Thyroid gland (tissue), 4 donors: ENCODE results near the gene NTN1. TPM values are rescaled to one million over a fixed set of nuclear protein-coding genes. Genes with fewer than 3 reads are reported as not detected.

Experiments used
- DNase-seq, 2 donors: peaks; one replicate each; pipeline ENCODE4 v3.0.0-alpha.2; 2019
- H3K27ac ChIP-seq, 3 donors: fragments of 200-600 bp; sonication (generic); 1 replicate in 2 of 3; 2 replicates in 1 of 3; pipeline ENCODE4 v1.5.1; 2016 to 2019; ENCODE audit warnings: mild to moderate bottlenecking in 1 of 3, moderate library complexity in 1 of 3
- H3K27me3 ChIP-seq: fragments of 200-600 bp; sonication (generic); one replicate; pipeline ENCODE4 v1.5.1; 2019
- H3K36me3 ChIP-seq, 2 donors: fragments of 200-600 bp; sonication (generic); one replicate each; pipeline ENCODE4 v1.5.1; 2016 to 2019
- H3K4me1 ChIP-seq, 2 donors: fragments of 200-600 bp; sonication (generic); one replicate each; pipeline ENCODE4 v1.5.1; 2017 to 2019
- H3K4me3 ChIP-seq, 3 donors: fragments of 200-600 bp; sonication (generic); replicated peaks in 1 of 3; 1 replicate in 2 of 3; 2 replicates in 1 of 3; pipeline ENCODE4 v1.5.1; 2016; ENCODE audit warnings: mild to moderate bottlenecking in 1 of 3
- H3K9me3 ChIP-seq: fragments of 200-600 bp; sonication (generic); one replicate; pipeline ENCODE4 v1.5.1; 2017
- POLR2A ChIP-seq, 2 donors: fragments of 450-650 bp; IDR thresholded peaks; one replicate each; pipeline ENCODE4 v1.6.1; 2017; ENCODE audit warnings: antibody characterized with exemption in 2 of 2, mild to moderate bottlenecking in 2 of 2, moderate library complexity in 1 of 2
- WGBS, 2 donors: methylation state at CpG; one replicate each; pipeline ENCODE4 v1.1.5; 2017; 5-methylcytosine and 5-hydroxymethylcytosine counted together
- intact Hi-C: fragments of 100-400 bp; cut with DNase I; formaldehyde crosslinking; loops from one replicate; pipeline ENCODE4 v1.15.1; 2023
- total RNA-seq, 4 donors: library from RNA; depleted of rRNA; stranded (reverse); fragments of >200 nt; gene quantifications; one replicate each; pipeline ENCODE4 v1.2.3, GENCODE V29; 2016
- TF ChIP-seq, protein P1 (sequence below), 6 experiments: fragments of 200-600 bp in 3 of 6; fragments of 450-650 bp in 3 of 6; sonication (generic) in 3 of 6; IDR thresholded peaks; one replicate each; pipeline ENCODE4 v1.5.1; 2016 to 2019; ENCODE audit warnings: antibody characterized with exemption in 6 of 6, mild to moderate bottlenecking in 2 of 6, inconsistent platforms in 1 of 6, moderate library complexity in 1 of 6

NTN1 gene
- total RNA-seq, 4 donors from 2014 or later = 4.1 to 9.2 (median 7.1) TPM

DNA sequence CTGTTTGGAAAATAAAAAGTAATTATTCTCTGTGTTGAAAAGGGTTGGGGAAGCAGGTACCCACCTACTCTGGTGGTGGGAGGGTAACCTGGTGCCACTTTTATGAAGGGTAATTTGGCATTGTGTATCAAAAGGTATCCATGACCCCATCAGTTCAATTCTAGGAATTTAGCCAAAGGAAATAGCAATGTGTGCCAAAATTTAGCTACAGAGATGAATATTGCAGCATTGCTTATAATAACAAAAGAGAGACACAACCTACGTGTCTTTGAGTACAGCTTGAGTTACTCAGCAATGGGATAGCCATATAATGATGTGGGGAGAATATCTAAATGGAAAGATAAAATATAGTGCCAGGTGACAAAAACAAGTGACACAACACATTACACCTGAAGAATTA lies 170.7 kb downstream of the NTN1 start:
- H3K27ac ChIP-seq = no peak overlapping the region
- TF ChIP-seq, protein P1, sequence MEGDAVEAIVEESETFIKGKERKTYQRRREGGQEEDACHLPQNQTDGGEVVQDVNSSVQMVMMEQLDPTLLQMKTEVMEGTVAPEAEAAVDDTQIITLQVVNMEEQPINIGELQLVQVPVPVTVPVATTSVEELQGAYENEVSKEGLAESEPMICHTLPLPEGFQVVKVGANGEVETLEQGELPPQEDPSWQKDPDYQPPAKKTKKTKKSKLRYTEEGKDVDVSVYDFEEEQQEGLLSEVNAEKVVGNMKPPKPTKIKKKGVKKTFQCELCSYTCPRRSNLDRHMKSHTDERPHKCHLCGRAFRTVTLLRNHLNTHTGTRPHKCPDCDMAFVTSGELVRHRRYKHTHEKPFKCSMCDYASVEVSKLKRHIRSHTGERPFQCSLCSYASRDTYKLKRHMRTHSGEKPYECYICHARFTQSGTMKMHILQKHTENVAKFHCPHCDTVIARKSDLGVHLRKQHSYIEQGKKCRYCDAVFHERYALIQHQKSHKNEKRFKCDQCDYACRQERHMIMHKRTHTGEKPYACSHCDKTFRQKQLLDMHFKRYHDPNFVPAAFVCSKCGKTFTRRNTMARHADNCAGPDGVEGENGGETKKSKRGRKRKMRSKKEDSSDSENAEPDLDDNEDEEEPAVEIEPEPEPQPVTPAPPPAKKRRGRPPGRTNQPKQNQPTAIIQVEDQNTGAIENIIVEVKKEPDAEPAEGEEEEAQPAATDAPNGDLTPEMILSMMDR (IDR thresholded peaks at IDR 0.05) = no peak
- no peak for TF ChIP-seq POLR2A (IDR thresholded peaks at IDR 0.05)
- intact Hi-C loops = no loop called here
- H3K27me3 ChIP-seq = no peaks in the 10 kb centered on the region
- no peak overlapping the region for H3K4me3 ChIP-seq
- H3K36me3 ChIP-seq = no peaks in the 10 kb centered on the region
- H3K9me3 ChIP-seq = no peaks in the 10 kb centered on the region
- no peaks in the 10 kb centered on the region for H3K4me1 ChIP-seq
- WGBS, 2 donors = 29 to 35% methylated on average over 1 of the region's 1 CpG
- DNase-seq = no peak

DNA sequence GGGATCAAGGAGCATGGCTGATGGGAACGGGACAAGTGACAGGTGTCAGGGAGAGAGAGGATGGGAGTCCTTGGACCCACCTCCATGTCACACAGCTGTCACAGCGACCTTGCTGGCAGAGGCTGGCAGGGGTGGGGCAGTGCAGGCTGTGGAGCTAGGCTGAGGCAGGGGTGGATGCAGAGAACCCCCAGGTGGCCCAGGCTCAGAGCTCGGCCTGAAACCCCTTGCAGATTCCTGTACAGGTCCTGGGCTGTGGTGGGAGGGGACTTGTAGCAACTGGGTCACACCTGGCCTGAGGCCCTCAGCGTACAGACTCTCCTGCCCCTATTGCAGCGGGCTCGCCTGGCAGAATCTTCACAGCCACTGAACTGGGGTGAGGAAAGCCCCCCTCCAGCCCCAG lies 174.1 kb downstream of the NTN1 start:
- Histone ChIP-seq H3K4me3 (no peak overlapping the region), H3K27me3 (no peaks in the 10 kb centered on the region), H3K36me3 (no peaks in the 10 kb centered on the region), H3K4me1 (no peaks in the 10 kb centered on the region), H3K27ac (no peak overlapping the region), H3K9me3 (no peaks in the 10 kb centered on the region)
- TF ChIP-seq POLR2A (IDR thresholded peaks at IDR 0.05) = no peak
- TF ChIP-seq, protein P1 (IDR thresholded peaks at IDR 0.05) = no peak
- WGBS, 2 donors = 92 to 93% methylated on average over 3 to 6 of the region's 6 CpGs
- intact Hi-C loops = no loop called here
- no peak for DNase-seq

DNA sequence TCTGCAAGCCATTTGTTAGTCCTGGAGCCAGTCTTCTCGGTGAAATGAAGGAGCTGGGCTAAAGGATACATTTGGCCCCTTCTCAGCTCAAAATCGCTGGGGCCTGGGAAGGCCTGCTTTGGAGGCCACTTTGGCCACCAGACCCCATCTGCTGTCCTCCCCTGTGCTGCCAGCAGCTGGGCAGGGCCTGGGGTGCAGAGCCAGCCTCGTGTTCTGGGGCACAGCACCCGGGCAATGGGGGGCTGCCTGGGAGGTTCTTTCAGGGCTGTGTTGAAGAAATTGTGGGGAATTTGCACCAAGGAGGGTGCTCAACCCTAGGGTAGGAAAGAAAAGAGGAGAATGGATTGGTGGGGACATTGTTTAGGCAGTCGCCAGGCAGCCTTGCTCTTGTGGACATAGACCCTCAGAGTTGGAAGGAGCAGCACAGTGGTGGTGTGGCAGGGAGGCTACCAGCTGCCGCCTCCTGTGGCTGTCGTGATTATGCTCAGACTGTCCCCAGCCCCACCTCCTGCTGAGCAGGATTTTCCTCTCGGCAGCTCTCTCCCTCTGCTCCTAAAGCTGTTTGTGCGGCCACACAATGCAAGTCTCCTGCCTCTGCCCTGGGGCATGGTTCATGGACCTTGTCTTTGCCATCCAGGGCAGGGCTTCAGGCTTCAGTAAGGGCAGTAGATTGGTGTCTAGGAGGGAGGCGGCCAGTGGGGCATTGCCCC lies 174.8 kb downstream of the NTN1 start:
- DNase-seq = no peak
- H3K27ac ChIP-seq = no peak overlapping the region
- no peak overlapping the region for H3K4me3 ChIP-seq
- intact Hi-C loops = no loop called here
- no peaks in the 10 kb centered on the region for H3K4me1 ChIP-seq
- no peak for TF ChIP-seq POLR2A (IDR thresholded peaks at IDR 0.05)
- TF ChIP-seq, protein P1 (IDR thresholded peaks at IDR 0.05) = no peak
- no peaks in the 10 kb centered on the region for H3K9me3 ChIP-seq
- 72% methylated on average over 7 to 9 of the region's 10 CpGs for WGBS, 2 donors
- no peaks in the 10 kb centered on the region for H3K27me3 ChIP-seq
- no peaks in the 10 kb centered on the region for H3K36me3 ChIP-seq

DNA sequence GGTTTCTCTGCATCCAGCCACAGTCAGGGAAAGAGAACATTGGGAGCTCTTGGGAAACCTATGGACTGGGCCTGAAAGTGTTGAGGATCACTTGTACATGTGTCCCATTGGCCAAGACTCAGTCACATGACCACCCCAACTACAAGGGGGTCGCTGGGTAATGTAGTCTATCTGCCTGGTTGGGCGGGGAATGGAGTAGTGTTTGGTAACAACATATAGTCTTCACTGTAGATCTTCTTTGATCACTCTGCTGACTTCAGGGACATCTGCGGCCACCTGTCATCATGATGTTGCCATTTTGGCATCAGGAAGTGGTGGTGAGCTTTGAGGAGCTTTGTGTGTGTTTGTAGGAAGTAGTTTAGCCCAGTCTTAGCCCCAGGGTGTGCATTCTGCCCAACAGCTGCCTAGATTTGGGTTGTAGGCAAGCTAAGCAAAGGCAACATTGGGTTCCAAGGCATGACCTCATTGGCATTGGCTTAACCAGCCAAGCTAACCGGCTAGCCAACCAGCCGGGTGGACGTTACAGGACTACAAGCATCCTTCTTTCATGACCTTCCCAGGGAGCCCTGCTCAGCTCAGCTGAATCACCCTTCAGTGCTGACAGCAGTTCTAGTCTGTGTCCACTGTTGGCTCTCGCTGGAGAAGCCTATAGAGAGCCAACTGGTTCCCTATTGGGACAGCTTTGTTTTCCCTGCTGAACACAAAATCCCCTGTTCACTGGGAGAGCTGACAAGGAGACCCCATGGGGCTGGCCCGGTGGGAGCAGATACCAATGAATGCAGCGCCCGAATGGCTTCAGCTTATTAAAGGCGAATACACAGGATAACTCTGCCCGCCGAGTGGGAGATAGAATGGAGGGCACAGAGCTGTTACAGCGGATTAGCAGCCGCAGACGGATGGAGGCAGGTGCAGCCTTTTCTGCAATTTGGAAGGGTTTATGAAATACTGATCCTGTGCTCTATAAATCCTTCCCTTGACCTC lies 178.6 kb downstream of the NTN1 start:
- Histone ChIP-seq H3K27me3 (no peaks in the 10 kb centered on the region), H3K4me1 (no peaks in the 10 kb centered on the region), H3K27ac (no peak overlapping the region), H3K36me3 (no peaks in the 10 kb centered on the region), H3K9me3 (no peaks in the 10 kb centered on the region), H3K4me3 (no peak overlapping the region)
- TF ChIP-seq POLR2A (IDR thresholded peaks at IDR 0.05) = no peak
- TF ChIP-seq, protein P1 (IDR thresholded peaks at IDR 0.05) = no peak
- WGBS, 2 donors = 93% methylated on average over 16 of the region's 16 CpGs
- intact Hi-C loops = no loop called here
- no peak for DNase-seq
